Measurements from ENCODE around the gene ZNF214.
A peak's percentile ranks its signal among the peaks of the same experiment; 100 is the strongest.

Gene ZNF214

DNA sequence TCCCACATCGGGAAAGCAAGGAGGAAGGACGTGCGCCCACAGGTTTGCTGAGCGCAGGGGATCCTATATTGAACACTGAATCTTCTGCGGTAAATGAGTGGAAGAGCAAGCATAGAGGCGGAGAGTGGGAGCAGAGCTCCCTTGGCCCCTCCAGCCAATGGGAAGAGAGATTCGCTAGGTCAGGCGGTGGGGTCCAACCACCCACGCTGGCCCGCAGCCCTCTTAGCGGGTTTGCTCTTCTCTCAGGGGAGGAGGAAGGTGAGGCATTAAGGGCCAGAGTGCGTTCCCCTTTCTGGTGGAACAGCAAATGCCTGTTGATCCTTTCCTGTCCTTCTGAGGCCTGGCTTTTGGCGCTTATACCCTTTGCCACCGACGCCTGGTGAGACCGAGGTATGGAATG lies 10.7 kb upstream of the ZNF214 start:
- no peak overlapping the region for H3K4me3 ChIP-seq (ENCODE audit: extremely low read depth, insufficient read depth, low read length, poor library complexity, severe bottlenecking)
- H3K9me3 ChIP-seq (ENCODE audit: control insufficient read depth, low read length), result no peaks in the 10 kb centered on the region
- 86 to 88% methylated on average over 13 to 15 of the region's 16 CpGs for WGBS, 2 experiments (ENCODE audit: insufficient coverage in 2 of 2)
- no peaks in the 10 kb centered on the region for H3K4me1 ChIP-seq (ENCODE audit: control insufficient read depth, insufficient read depth, low read length, poor library complexity, severe bottlenecking)
- H3K36me3 ChIP-seq (ENCODE audit: control insufficient read depth, insufficient read depth, low read length), result no peaks in the 10 kb centered on the region
- no peak overlapping the region for H3K27ac ChIP-seq (ENCODE audit: low read depth, low read length, severe bottlenecking)

DNA sequence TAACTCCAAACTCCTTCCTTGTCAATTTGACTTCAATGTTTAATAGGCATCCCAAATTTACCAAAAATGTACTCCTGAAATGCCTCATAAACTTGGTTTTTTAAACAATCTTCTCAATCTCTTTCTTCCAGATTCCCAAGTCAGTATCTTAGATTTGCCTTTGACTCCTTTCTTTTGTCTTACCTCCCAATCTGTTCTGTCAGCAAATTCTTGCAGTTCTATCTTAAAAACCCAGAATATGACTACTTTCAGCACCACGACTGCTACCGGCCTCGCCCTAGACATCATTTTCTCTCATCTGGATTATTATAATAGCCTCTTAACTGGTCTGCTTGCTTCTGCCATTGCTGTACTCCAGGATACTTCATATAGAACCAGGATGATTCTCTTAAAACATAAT lies 8.0 kb upstream of the ZNF214 start:
- WGBS, 2 experiments (ENCODE audit: insufficient coverage in 2 of 2), result 86 to 96% methylated on average over 3 of the region's 3 CpGs
- H3K4me1 ChIP-seq (ENCODE audit: control insufficient read depth, insufficient read depth, low read length, poor library complexity, severe bottlenecking), result no peaks in the 10 kb centered on the region
- H3K4me3 ChIP-seq (ENCODE audit: extremely low read depth, insufficient read depth, low read length, poor library complexity, severe bottlenecking), result no peak overlapping the region
- no peaks in the 10 kb centered on the region for H3K36me3 ChIP-seq (ENCODE audit: control insufficient read depth, insufficient read depth, low read length)
- H3K27ac ChIP-seq (ENCODE audit: low read depth, low read length, severe bottlenecking), result no peak overlapping the region
- H3K9me3 ChIP-seq (ENCODE audit: control insufficient read depth, low read length), result no peaks in the 10 kb centered on the region

- Histone ChIP-seq H3K9me3 (ENCODE audit: control insufficient read depth, low read length) (no peaks in the 10 kb centered on the region), H3K4me3 (ENCODE audit: extremely low read depth, insufficient read depth, low read length, poor library complexity, severe bottlenecking) (no peak overlapping the region), H3K4me1 (ENCODE audit: control insufficient read depth, insufficient read depth, low read length, poor library complexity, severe bottlenecking) (no peaks in the 10 kb centered on the region), H3K27ac (ENCODE audit: low read depth, low read length, severe bottlenecking) (no peak overlapping the region), H3K36me3 (ENCODE audit: control insufficient read depth, insufficient read depth, low read length) (no peaks in the 10 kb centered on the region)
- WGBS, 2 experiments (ENCODE audit: insufficient coverage in 2 of 2), result 80 to 92% methylated on average over 1 to 2 of the region's 5 CpGs
Measured at GRCh38 chr11:7021318-7021717, 1.2 kb upstream of the ZNF214 start.

DNA sequence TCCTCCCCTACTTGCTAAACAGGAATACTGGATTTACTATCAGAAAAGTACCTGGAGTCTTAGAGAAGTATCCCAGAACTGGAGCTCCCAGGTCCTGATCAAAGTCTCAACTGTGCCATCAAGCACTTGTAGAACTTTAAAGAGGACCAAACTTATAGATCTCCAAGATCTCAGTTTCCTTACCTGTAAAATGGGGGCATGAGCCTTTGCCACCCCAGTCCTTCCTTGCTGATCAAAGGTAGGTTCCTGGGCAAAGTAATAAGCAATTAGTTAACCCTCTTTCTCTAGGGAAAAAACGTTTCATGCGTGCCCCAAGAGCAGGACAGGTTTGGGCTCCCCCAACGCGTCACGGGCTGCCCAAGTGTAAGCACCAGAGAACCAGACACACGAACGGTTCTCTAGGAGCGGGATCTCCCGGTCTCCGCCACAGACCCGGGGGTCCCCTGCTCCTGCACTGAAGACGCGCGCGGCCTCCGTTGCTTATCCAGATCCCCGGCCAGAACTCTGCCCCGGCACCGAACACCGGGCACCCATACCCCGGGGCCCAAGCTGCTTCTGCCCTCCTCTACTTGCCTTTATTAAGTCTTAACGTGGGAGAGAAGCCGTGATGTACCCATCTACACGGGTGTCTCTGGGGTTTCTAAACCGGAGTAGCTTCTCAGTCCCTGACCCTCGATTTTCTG lies 505 bp downstream of the ZNF214 start:
- H3K4me1 ChIP-seq (ENCODE audit: control insufficient read depth, insufficient read depth, low read length, poor library complexity, severe bottlenecking), result no peaks in the 10 kb centered on the region
- H3K36me3 ChIP-seq (ENCODE audit: control insufficient read depth, insufficient read depth, low read length), result no peaks in the 10 kb centered on the region
- H3K27ac ChIP-seq (ENCODE audit: low read depth, low read length, severe bottlenecking), result peak overlapping the region; percentile 57
- no peaks in the 10 kb centered on the region for H3K9me3 ChIP-seq (ENCODE audit: control insufficient read depth, low read length)
- H3K4me3 ChIP-seq (ENCODE audit: extremely low read depth, insufficient read depth, low read length, poor library complexity, severe bottlenecking), result peak overlapping the region; percentile 50
- 9 to 19% methylated on average over 19 to 20 of the region's 26 CpGs for WGBS, 2 experiments (ENCODE audit: insufficient coverage in 2 of 2)

DNA sequence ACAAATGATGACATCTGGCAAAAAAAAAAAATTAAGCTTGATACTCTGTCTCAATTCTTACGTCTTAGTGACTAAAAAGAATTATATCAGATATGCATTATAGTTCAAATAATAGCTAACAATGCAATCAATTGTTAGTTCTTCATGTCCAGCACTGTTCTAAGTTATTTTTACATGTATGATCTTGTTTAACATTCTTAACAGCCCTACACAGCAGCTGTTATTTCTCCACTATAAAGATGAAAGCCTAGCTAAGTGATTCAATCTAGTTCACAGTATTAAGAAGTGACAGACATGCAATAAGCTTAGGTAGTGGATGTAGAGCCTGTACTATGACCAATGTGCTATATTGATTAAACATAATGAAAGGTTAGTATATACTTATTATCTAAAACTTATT lies 4.1 kb downstream of the ZNF214 start:
- H3K27ac ChIP-seq (ENCODE audit: low read depth, low read length, severe bottlenecking), result no peak overlapping the region

GRCh38 chr11:7014118-7014517 lies 6.0 kb downstream of the ZNF214 start:
- no CpG with 5 or more reads among the region's 1 CpG for WGBS, 2 experiments (ENCODE audit: insufficient coverage in 2 of 2)

More for the DNA sequence above, 4.1 kb downstream of the ZNF214 start:
- no CpG with 5 or more reads among the region's 1 CpG for WGBS, 2 experiments (ENCODE audit: insufficient coverage in 2 of 2)
- Histone ChIP-seq H3K4me1 (ENCODE audit: control insufficient read depth, insufficient read depth, low read length, poor library complexity, severe bottlenecking) (no peaks in the 10 kb centered on the region), H3K9me3 (ENCODE audit: control insufficient read depth, low read length) (no peaks in the 10 kb centered on the region), H3K4me3 (ENCODE audit: extremely low read depth, insufficient read depth, low read length, poor library complexity, severe bottlenecking) (no peak overlapping the region), H3K36me3 (ENCODE audit: control insufficient read depth, insufficient read depth, low read length) (no peaks in the 10 kb centered on the region)

GRCh38 chr11:7004482-7004881 lies 15.7 kb downstream of the ZNF214 start:
- H3K4me3 ChIP-seq (ENCODE audit: extremely low read depth, insufficient read depth, low read length, poor library complexity, severe bottlenecking), result no peak overlapping the region
- no peaks in the 10 kb centered on the region for H3K4me1 ChIP-seq (ENCODE audit: control insufficient read depth, insufficient read depth, low read length, poor library complexity, severe bottlenecking)
- H3K9me3 ChIP-seq (ENCODE audit: control insufficient read depth, low read length), result no peaks in the 10 kb centered on the region
- no peaks in the 10 kb centered on the region for H3K36me3 ChIP-seq (ENCODE audit: control insufficient read depth, insufficient read depth, low read length)
- H3K27ac ChIP-seq (ENCODE audit: low read depth, low read length, severe bottlenecking), result no peak overlapping the region
- 71 to 86% methylated on average over 1 to 3 of the region's 3 CpGs for WGBS, 2 experiments (ENCODE audit: insufficient coverage in 2 of 2)

More at GRCh38 chr11:7014118-7014517, 6.0 kb downstream of the ZNF214 start:
- Histone ChIP-seq H3K36me3 (ENCODE audit: control insufficient read depth, insufficient read depth, low read length) (no peaks in the 10 kb centered on the region), H3K9me3 (ENCODE audit: control insufficient read depth, low read length) (no peaks in the 10 kb centered on the region), H3K4me1 (ENCODE audit: control insufficient read depth, insufficient read depth, low read length, poor library complexity, severe bottlenecking) (no peaks in the 10 kb centered on the region), H3K27ac (ENCODE audit: low read depth, low read length, severe bottlenecking) (no peak overlapping the region), H3K4me3 (ENCODE audit: extremely low read depth, insufficient read depth, low read length, poor library complexity, severe bottlenecking) (no peak overlapping the region)

- H3K36me3 ChIP-seq (ENCODE audit: control insufficient read depth, insufficient read depth, low read length), result no peaks in the 10 kb centered on the region
Measured at GRCh38 chr11:6995703-6996102, 24.4 kb downstream of the ZNF214 start.

DNA sequence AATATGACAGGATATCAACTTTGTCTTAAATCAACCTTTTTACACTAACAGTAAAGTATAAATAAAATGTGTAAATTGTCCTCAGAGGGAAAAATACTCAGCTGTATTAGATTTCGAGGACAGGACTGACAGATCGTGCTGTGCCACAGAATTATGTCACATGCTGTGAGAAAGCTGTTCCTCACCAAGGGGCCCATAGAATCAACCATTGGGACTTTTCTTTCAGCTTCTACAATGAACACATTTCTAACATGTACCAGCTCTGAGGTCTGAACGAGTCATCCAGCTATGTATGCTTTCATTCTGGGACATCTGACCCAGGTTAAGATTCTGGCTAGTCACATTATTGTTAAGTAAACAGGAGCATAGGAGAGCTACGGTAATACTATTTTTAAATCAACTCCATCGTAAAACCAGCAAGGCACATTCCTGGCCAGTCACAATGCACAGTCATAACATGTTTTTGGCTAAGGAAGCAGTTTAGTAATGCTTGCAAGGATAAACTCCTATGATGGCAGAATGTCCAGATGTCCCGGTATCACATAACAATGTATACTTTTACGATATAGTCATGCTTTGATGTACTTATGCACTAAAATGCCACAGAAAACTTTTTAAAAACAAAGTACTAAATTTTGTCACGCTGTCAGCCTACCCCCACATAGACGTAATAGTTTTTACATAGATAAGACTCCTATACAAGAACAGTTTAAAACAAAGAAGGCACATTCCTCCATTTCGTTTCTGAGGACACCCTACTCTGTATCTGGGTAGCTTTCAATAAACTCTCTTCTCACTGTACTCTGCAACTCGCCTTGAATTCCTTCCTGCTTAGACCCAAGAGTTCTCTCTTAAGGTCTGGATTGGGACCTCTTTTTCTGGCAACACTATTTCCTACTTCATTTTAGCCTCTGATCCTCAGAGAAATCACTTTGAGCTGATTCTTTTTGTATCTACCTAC lies 27.4 kb downstream of the ZNF214 start:
- H3K36me3 ChIP-seq (ENCODE audit: control insufficient read depth, insufficient read depth, low read length), result no peaks in the 10 kb centered on the region
- no peak overlapping the region for H3K4me3 ChIP-seq (ENCODE audit: extremely low read depth, insufficient read depth, low read length, poor library complexity, severe bottlenecking)
- peak overlapping the region; percentile 25 for H3K27ac ChIP-seq (ENCODE audit: low read depth, low read length, severe bottlenecking)
- no peaks in the 10 kb centered on the region for H3K9me3 ChIP-seq (ENCODE audit: control insufficient read depth, low read length)
- WGBS, 2 experiments (ENCODE audit: insufficient coverage in 2 of 2), result 73 to 79% methylated on average over 5 to 9 of the region's 11 CpGs
- no peaks in the 10 kb centered on the region for H3K4me1 ChIP-seq (ENCODE audit: control insufficient read depth, insufficient read depth, low read length, poor library complexity, severe bottlenecking)

More at GRCh38 chr11:6995703-6996102, 24.4 kb downstream of the ZNF214 start:
- no peak overlapping the region for H3K27ac ChIP-seq (ENCODE audit: low read depth, low read length, severe bottlenecking)
- H3K4me3 ChIP-seq (ENCODE audit: extremely low read depth, insufficient read depth, low read length, poor library complexity, severe bottlenecking), result no peak overlapping the region
- no peaks in the 10 kb centered on the region for H3K4me1 ChIP-seq (ENCODE audit: control insufficient read depth, insufficient read depth, low read length, poor library complexity, severe bottlenecking)
- no peaks in the 10 kb centered on the region for H3K9me3 ChIP-seq (ENCODE audit: control insufficient read depth, low read length)

DNA sequence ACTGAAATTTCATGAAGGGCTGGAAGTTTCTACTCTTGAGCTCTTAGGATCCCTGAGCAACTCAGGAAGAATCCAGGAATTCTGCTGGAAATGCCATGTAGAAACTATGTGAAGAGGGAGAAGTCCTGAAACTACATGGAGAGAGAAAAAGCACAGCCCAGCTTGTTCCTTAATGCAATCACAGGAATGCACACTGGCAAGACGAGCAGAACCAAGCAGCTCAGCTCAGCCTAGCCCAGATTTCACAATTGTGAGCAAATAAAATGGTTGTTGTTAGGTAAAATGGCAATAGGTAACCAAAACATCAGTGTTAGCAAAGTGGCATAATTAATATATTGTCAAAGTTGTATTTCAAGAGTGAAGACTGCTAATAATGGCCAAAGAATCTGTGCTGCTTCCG lies 28.1 kb downstream of the ZNF214 start:
- Histone ChIP-seq H3K9me3 (ENCODE audit: control insufficient read depth, low read length) (no peaks in the 10 kb centered on the region), H3K36me3 (ENCODE audit: control insufficient read depth, insufficient read depth, low read length) (no peaks in the 10 kb centered on the region), H3K4me3 (ENCODE audit: extremely low read depth, insufficient read depth, low read length, poor library complexity, severe bottlenecking) (no peak overlapping the region), H3K4me1 (ENCODE audit: control insufficient read depth, insufficient read depth, low read length, poor library complexity, severe bottlenecking) (no peaks in the 10 kb centered on the region), H3K27ac (ENCODE audit: low read depth, low read length, severe bottlenecking) (no peak overlapping the region)
- WGBS, 2 experiments (ENCODE audit: insufficient coverage in 2 of 2), result 88 to 100% methylated on average over 1 of the region's 2 CpGs

DNA sequence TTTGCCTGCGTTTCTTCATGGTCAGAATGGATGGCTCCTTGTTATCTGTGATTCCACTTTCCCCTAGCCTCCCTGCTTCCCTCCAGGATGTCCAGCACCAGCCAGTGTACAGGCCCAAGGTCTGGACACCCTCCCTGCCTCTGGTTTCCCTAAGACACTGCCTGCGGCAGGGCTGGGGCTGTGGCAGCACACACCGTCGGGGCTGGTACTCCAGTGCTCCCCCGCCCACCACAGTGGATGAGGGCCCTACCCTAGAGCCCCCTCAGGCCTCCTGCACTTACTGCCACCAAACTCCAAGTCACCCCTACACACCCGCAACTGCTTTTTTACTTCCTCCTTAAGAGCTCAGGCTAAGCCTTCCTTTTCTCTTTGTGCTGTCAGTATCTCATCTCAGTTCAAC lies 28.9 kb downstream of the ZNF214 start:
- WGBS, 2 experiments (ENCODE audit: insufficient coverage in 2 of 2), result 93 to 100% methylated on average over 3 to 4 of the region's 6 CpGs
- no peak overlapping the region for H3K27ac ChIP-seq (ENCODE audit: low read depth, low read length, severe bottlenecking)
- H3K36me3 ChIP-seq (ENCODE audit: control insufficient read depth, insufficient read depth, low read length), result no peaks in the 10 kb centered on the region
- no peaks in the 10 kb centered on the region for H3K9me3 ChIP-seq (ENCODE audit: control insufficient read depth, low read length)
- no peaks in the 10 kb centered on the region for H3K4me1 ChIP-seq (ENCODE audit: control insufficient read depth, insufficient read depth, low read length, poor library complexity, severe bottlenecking)
- no peak overlapping the region for H3K4me3 ChIP-seq (ENCODE audit: extremely low read depth, insufficient read depth, low read length, poor library complexity, severe bottlenecking)

Measured in mesodermal cell (in vitro differentiated cells).